Calu3 (cell line): ENCODE measurements around the gene CAPRIN2. TPM values are rescaled to one million over a fixed set of nuclear protein-coding genes. Genes with fewer than 3 reads are reported as not detected.

Experiments used
- BruUV-seq: library from RNA; stranded (reverse); fragments of 400-500 nt; replicated peaks from 2 replicates; lab custom pipeline; 2021; lab: Mats Ljungman, UMichigan
- CTCF ChIA-PET: fragments of 300-600 bp; sonication (Branson Sonifier 250); formaldehyde crosslinking; loops from one replicate; lab custom pipeline; 2022; ENCODE audit warnings: antibody characterized with exemption; lab: Charles Lee
- DNase-seq: peaks from one replicate; pipeline ENCODE4 v3.0.0; 2022
- H3K27ac Mint-ChIP-seq: one replicate; pipeline ENCODE4 v1.8.0; 2022; ENCODE audit warnings: mixed read lengths; ENCODE audit not compliant: unreplicated experiment
- H3K27me3 Mint-ChIP-seq: one replicate; pipeline ENCODE4 v1.8.0; 2022; ENCODE audit warnings: mixed read lengths; ENCODE audit not compliant: unreplicated experiment
- H3K36me3 Mint-ChIP-seq: one replicate; pipeline ENCODE4 v1.8.0; 2022; ENCODE audit warnings: mild to moderate bottlenecking, moderate library complexity, mixed read lengths; ENCODE audit not compliant: insufficient read depth, unreplicated experiment
- H3K4me1 Mint-ChIP-seq: one replicate; pipeline ENCODE4 v1.8.0; 2022; ENCODE audit warnings: mild to moderate bottlenecking, low read depth, mixed read lengths; ENCODE audit not compliant: unreplicated experiment
- H3K4me3 Mint-ChIP-seq: one replicate; pipeline ENCODE4 v1.8.0; 2022; ENCODE audit warnings: mild to moderate bottlenecking, low read depth, moderate library complexity, mixed read lengths; ENCODE audit not compliant: unreplicated experiment
- H3K9me3 Mint-ChIP-seq: one replicate; pipeline ENCODE4 v1.8.0; 2022; ENCODE audit warnings: low read depth, mixed read lengths; ENCODE audit not compliant: unreplicated experiment
- CTCF ChIP-seq: fragments of 200-600 bp; IDR thresholded peaks from one replicate; pipeline ENCODE4 v1.8.0; 2022; ENCODE audit warnings: antibody characterized with exemption; ENCODE audit not compliant: unreplicated experiment
- intact Hi-C: fragments of 100-400 bp; cut with micrococcal nuclease; formaldehyde crosslinking; loops from one replicate; pipeline ENCODE4 v1.10.0; 2022; ENCODE audit not compliant: unreplicated experiment
- total RNA-seq: library from RNA; stranded (reverse); gene quantifications from 2 replicates; pipeline ENCODE4 v1.2.3, GENCODE V29; 2022

The CAPRIN2 gene
- total RNA-seq, 1 experiment from 2014 or later: 52.2 TPM

- Mint-ChIP-seq H3K4me3 (peak overlapping the region; percentile 89), H3K36me3 (peaks cover 42% of the 10 kb centered on the region), H3K9me3 (no peaks in the 10 kb centered on the region), H3K27me3 (no peaks in the 10 kb centered on the region), H3K27ac (peak overlapping the region; percentile 89), H3K4me1 (peaks cover 49% of the 10 kb centered on the region)
- no TSS peak for BruUV-seq
- CTCF ChIA-PET: no interaction called here
- no peak for TF ChIP-seq CTCF
- peak; percentile 20 for DNase-seq
- intact Hi-C loops: no loop called here
Observed at GRCh38 chr12:30792648-30793499, 38.1 kb upstream of the CAPRIN2 start.

- H3K4me3 Mint-ChIP-seq: no peak overlapping the region
- H3K27ac Mint-ChIP-seq: no peak overlapping the region
- H3K36me3 Mint-ChIP-seq: peaks cover 34% of the 10 kb centered on the region
- intact Hi-C loops: no loop called here
- CTCF ChIA-PET: no interaction called here
- TF ChIP-seq CTCF: no peak
- H3K9me3 Mint-ChIP-seq: no peaks in the 10 kb centered on the region
- H3K4me1 Mint-ChIP-seq: peaks cover 41% of the 10 kb centered on the region
- DNase-seq: no peak
- H3K27me3 Mint-ChIP-seq: no peaks in the 10 kb centered on the region
- no TSS peak for BruUV-seq
Observed at GRCh38 chr12:30792085-30792484, 37.3 kb upstream of the CAPRIN2 start.

- no TSS peak for BruUV-seq
- no peak overlapping the region for H3K27ac Mint-ChIP-seq
- H3K27me3 Mint-ChIP-seq: no peaks in the 10 kb centered on the region
- CTCF ChIA-PET: no interaction called here
- TF ChIP-seq CTCF: no peak
- DNase-seq: no peak
- peaks cover 11% of the 10 kb centered on the region for H3K36me3 Mint-ChIP-seq
- peaks cover 10% of the 10 kb centered on the region for H3K9me3 Mint-ChIP-seq
- no peak overlapping the region for H3K4me3 Mint-ChIP-seq
- H3K4me1 Mint-ChIP-seq: peaks cover 20% of the 10 kb centered on the region
- intact Hi-C loops: no loop called here
Observed at GRCh38 chr12:30788754-30789153, 34.0 kb upstream of the CAPRIN2 start.

GRCh38 chr12:30785630-30786029 lies 30.9 kb upstream of the CAPRIN2 start:
- intact Hi-C loops: no loop called here
- Mint-ChIP-seq H3K4me3 (no peak overlapping the region), H3K4me1 (no peaks in the 10 kb centered on the region), H3K36me3 (peaks cover 6% of the 10 kb centered on the region), H3K27me3 (no peaks in the 10 kb centered on the region), H3K27ac (no peak overlapping the region), H3K9me3 (peaks cover 10% of the 10 kb centered on the region)
- TF ChIP-seq CTCF: no peak
- CTCF ChIA-PET: no interaction called here
- BruUV-seq: no TSS peak
- no peak for DNase-seq
